ENCODE measurements around the gene BEND5.

GRCh38 chr1:48718705-48719104, 58.0 kb downstream of the BEND5 start:
- no peak for TF ChIP-seq EZH2 (IDR thresholded peaks at IDR 0.05)
- TF ChIP-seq POLR2AphosphoS5 (IDR thresholded peaks at IDR 0.05; ENCODE audit: borderline replicate concordance, low read depth, low read length): no peak

Measured in SK-N-MC (cell line).